HFFc6 (cell line): ENCODE results near the gene BMP8B. TPM values are rescaled to one million over a fixed set of nuclear protein-coding genes. Genes with fewer than 3 reads are reported as not detected.

ENCODE experiments used
- DNase-seq: peaks from one replicate; pipeline ENCODE4 v3.0.0-alpha.2; 2018
- H3K27ac Mint-ChIP-seq: 2 replicates; pipeline ENCODE4 v1.8.0; 2020; ENCODE audit warnings: mild to moderate bottlenecking, mixed read lengths
- H3K27me3 Mint-ChIP-seq: 2 replicates; pipeline ENCODE4 v1.8.0; 2021; ENCODE audit warnings: mild to moderate bottlenecking, moderate library complexity, mixed read lengths; ENCODE audit not compliant: insufficient read depth
- H3K36me3 Mint-ChIP-seq: 2 replicates; pipeline ENCODE4 v1.8.0; 2021; ENCODE audit warnings: low read depth, mixed read lengths
- H3K4me1 Mint-ChIP-seq: 2 replicates; pipeline ENCODE4 v1.8.0; 2020; ENCODE audit warnings: low read depth, mixed read lengths
- H3K4me3 Mint-ChIP-seq: 2 replicates; pipeline ENCODE4 v1.8.0; 2020; ENCODE audit warnings: mild to moderate bottlenecking, moderate library complexity, mixed read lengths
- H3K9me3 Mint-ChIP-seq: 2 replicates; pipeline ENCODE4 v1.8.0; 2020; ENCODE audit warnings: mild to moderate bottlenecking, mixed read lengths
- CTCF ChIP-seq: fragments of 200-600 bp; sonication (generic); IDR thresholded peaks from 2 replicates; pipeline ENCODE4 v1.5.0; 2021; ENCODE audit warnings: antibody characterized with exemption, mild to moderate bottlenecking
- total RNA-seq, 6 experiments: library from RNA; stranded (reverse); fragmentation: NEBNext Ultra II Directional; extraction: Animal tissue kit (Norgen Biotek cat#: 25700); gene quantifications; 2 replicates in 1 of 6; 3 replicates in 5 of 6; pipeline ENCODE4 v1.2.3, GENCODE V29; 2021

BMP8B gene
- total RNA-seq, 6 experiments from 2014 or later, result not detected

DNA sequence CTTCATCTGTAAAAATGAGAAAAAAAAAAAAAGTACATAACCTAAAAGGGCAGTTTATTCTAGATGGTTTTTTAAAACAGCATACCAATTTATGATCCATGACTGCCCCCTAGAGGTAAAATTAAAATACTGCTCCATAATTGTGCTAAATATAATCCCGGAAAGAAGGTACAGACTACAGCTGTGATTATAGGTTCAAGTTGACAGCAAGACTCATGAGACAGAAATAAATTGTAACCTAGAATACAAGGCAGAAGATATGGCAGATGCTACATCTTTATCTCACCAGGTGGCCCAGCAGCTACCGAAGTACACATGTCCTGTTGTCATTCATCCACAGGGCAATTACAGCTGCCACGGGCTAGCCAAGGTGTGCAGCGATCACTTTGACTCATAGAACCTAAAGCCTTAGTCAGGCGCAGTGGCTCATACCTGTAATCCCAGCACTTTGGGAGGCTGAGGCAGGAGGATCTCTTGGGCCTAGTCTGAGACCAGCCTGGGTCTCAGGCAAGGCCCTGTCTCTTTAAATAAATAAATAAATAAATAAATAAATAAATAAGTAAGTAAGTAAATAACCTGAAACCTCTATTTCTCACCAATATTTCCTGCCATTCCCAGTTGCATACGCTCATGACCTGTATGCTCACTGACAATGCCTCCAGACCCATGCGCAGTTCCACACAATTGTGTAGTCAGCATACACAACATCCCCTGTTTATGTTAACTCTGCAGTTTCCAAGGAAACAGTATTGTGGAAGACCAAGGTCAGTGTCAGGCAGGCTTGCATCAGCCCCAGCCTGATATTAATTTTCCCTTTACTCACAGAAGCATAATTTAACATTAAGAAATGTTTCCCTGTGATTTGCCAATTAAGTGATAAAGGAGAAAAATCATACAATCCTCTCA lies 68.3 kb downstream of the BMP8B start:
- H3K36me3 Mint-ChIP-seq, result no peaks in the 10 kb centered on the region
- peak; percentile 59 for DNase-seq
- no peaks in the 10 kb centered on the region for H3K9me3 Mint-ChIP-seq
- no peaks in the 10 kb centered on the region for H3K4me1 Mint-ChIP-seq
- H3K27me3 Mint-ChIP-seq, result peaks cover 31% of the 10 kb centered on the region
- no peak overlapping the region for H3K4me3 Mint-ChIP-seq
- H3K27ac Mint-ChIP-seq, result no peak overlapping the region
- peak; percentile 91 for TF ChIP-seq CTCF

- no peak overlapping the region for H3K4me3 Mint-ChIP-seq
- peaks cover 37% of the 10 kb centered on the region for H3K27me3 Mint-ChIP-seq
- H3K4me1 Mint-ChIP-seq, result no peaks in the 10 kb centered on the region
- H3K9me3 Mint-ChIP-seq, result no peaks in the 10 kb centered on the region
- no peaks in the 10 kb centered on the region for H3K36me3 Mint-ChIP-seq
- peak; percentile 29; the same call in 1 of the 2 replicates for TF ChIP-seq CTCF
- no peak overlapping the region for H3K27ac Mint-ChIP-seq
- DNase-seq, result no peak
Observed at GRCh38 chr1:39717809-39718208, 70.9 kb downstream of the BMP8B start.

DNA sequence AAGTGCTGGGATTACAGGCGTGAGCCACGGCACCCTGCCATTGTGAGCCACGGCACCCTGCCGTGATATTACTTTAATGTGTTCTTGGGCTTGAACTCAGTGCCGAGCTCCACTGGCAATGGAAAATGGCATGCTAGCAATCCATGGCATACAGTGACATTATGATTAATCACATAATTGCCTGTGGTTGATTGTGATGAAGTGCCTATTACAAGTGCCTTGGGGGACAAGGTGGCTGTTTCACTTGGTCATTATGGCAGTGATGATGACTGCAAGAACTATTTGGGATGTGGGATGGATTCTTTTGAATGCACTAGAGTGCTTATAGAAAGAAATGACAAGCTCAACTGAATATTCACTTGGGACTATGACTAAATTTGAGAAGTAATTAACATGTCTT lies 75.1 kb downstream of the BMP8B start:
- TF ChIP-seq CTCF, result no peak
- Mint-ChIP-seq H3K4me1 (no peaks in the 10 kb centered on the region), H3K9me3 (no peaks in the 10 kb centered on the region), H3K27ac (no peak overlapping the region), H3K4me3 (no peak overlapping the region), H3K27me3 (peaks cover 49% of the 10 kb centered on the region), H3K36me3 (no peaks in the 10 kb centered on the region)
- DNase-seq, result no peak

GRCh38 chr1:39711966-39712340 lies 76.7 kb downstream of the BMP8B start:
- no peak for TF ChIP-seq CTCF
- no peak for DNase-seq
- no peaks in the 10 kb centered on the region for H3K9me3 Mint-ChIP-seq
- H3K4me3 Mint-ChIP-seq, result no peak overlapping the region
- H3K27me3 Mint-ChIP-seq, result peaks cover 52% of the 10 kb centered on the region
- no peaks in the 10 kb centered on the region for H3K4me1 Mint-ChIP-seq
- H3K36me3 Mint-ChIP-seq, result no peaks in the 10 kb centered on the region
- H3K27ac Mint-ChIP-seq, result no peak overlapping the region

- H3K27ac Mint-ChIP-seq, result no peak overlapping the region
- H3K4me3 Mint-ChIP-seq, result no peak overlapping the region
- no peaks in the 10 kb centered on the region for H3K4me1 Mint-ChIP-seq
- no peak for DNase-seq
- H3K9me3 Mint-ChIP-seq, result no peaks in the 10 kb centered on the region
- H3K36me3 Mint-ChIP-seq, result no peaks in the 10 kb centered on the region
- no peak for TF ChIP-seq CTCF
- H3K27me3 Mint-ChIP-seq, result peaks cover 48% of the 10 kb centered on the region
Observed at GRCh38 chr1:39711104-39711965, 77.3 kb downstream of the BMP8B start.
